Measurements from ENCODE around the gene SARDH.

DNA sequence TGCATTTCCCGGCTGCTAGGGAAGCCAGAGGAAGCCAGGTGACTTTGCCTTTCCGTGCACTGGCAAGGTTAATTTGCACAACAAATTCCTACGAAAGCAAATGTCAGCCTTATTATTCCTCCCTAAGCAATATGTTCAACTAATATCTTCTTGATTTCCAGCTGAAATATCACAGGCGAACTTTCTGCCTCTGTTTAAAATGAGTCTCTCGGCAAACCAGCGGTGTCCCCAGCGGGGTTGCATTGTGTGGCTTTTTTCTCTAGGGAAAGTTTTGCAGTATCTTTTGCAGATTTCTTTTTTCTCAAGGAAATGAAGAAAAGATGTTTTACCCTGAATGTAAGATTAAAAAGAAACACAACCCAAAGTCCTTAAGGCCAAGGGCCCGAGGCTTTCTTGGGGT lies 100.1 kb downstream of the SARDH start:
- TF ChIP-seq, protein P1, sequence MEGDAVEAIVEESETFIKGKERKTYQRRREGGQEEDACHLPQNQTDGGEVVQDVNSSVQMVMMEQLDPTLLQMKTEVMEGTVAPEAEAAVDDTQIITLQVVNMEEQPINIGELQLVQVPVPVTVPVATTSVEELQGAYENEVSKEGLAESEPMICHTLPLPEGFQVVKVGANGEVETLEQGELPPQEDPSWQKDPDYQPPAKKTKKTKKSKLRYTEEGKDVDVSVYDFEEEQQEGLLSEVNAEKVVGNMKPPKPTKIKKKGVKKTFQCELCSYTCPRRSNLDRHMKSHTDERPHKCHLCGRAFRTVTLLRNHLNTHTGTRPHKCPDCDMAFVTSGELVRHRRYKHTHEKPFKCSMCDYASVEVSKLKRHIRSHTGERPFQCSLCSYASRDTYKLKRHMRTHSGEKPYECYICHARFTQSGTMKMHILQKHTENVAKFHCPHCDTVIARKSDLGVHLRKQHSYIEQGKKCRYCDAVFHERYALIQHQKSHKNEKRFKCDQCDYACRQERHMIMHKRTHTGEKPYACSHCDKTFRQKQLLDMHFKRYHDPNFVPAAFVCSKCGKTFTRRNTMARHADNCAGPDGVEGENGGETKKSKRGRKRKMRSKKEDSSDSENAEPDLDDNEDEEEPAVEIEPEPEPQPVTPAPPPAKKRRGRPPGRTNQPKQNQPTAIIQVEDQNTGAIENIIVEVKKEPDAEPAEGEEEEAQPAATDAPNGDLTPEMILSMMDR (conservative IDR thresholded peaks at IDR 0.05; ENCODE audit: low read length), result no peak
- TF ChIP-seq EZH2phosphoT487 (IDR thresholded peaks at IDR 0.05; ENCODE audit: borderline replicate concordance), result no peak
